ENCODE results near the gene STAC3.

STAC3 gene

GRCh38 chr12:57210461-57210860 is 40.5 kb downstream of the STAC3 start:
- DNase-seq: no peak

- no peak for DNase-seq
Measured at GRCh38 chr12:57209916-57210315, 41.1 kb downstream of the STAC3 start.

GRCh38 chr12:57208631-57209282 is 42.2 kb downstream of the STAC3 start:
- DNase-seq: no peak

- DNase-seq: no peak
Measured at GRCh38 chr12:57207731-57208630, 43.0 kb downstream of the STAC3 start.

GRCh38 chr12:57205931-57206330 is 45.1 kb downstream of the STAC3 start:
- DNase-seq: no peak

GRCh38 chr12:57205186-57205585 is 45.8 kb downstream of the STAC3 start:
- DNase-seq: no peak

GRCh38 chr12:57204454-57204853 is 46.5 kb downstream of the STAC3 start:
- no peak for DNase-seq

- no peak for DNase-seq
Measured at GRCh38 chr12:57203791-57204190, 47.2 kb downstream of the STAC3 start.

- DNase-seq: no peak
Measured at GRCh38 chr12:57203201-57203600, 47.8 kb downstream of the STAC3 start.

GRCh38 chr12:57202321-57202720 is 48.7 kb downstream of the STAC3 start:
- no peak for DNase-seq

- DNase-seq: no peak
Measured at GRCh38 chr12:57201631-57202030, 49.4 kb downstream of the STAC3 start.

- no peak for DNase-seq
Measured at GRCh38 chr12:57201219-57201618, 49.8 kb downstream of the STAC3 start.

GRCh38 chr12:57200497-57200896 is 50.5 kb downstream of the STAC3 start:
- DNase-seq: no peak

GRCh38 chr12:57199191-57199590 is 51.8 kb downstream of the STAC3 start:
- no peak for DNase-seq

GRCh38 chr12:57198329-57198728 is 52.7 kb downstream of the STAC3 start:
- DNase-seq: no peak

- DNase-seq: no peak
Measured at GRCh38 chr12:57196956-57197355, 54.0 kb downstream of the STAC3 start.

- no peak for DNase-seq
Measured at GRCh38 chr12:57196439-57196838, 54.5 kb downstream of the STAC3 start.

GRCh38 chr12:57195611-57196371 is 55.2 kb downstream of the STAC3 start:
- no peak for DNase-seq

- DNase-seq: no peak
Measured at GRCh38 chr12:57195186-57195585, 55.8 kb downstream of the STAC3 start.

GRCh38 chr12:57194253-57194652 is 56.7 kb downstream of the STAC3 start:
- DNase-seq: no peak

- DNase-seq: no peak
Measured at GRCh38 chr12:57193706-57194245, 57.2 kb downstream of the STAC3 start.

Data from T-helper 1 cell (primary cell).